ENCODE data around the gene EIF4B.

The EIF4B gene

DNA sequence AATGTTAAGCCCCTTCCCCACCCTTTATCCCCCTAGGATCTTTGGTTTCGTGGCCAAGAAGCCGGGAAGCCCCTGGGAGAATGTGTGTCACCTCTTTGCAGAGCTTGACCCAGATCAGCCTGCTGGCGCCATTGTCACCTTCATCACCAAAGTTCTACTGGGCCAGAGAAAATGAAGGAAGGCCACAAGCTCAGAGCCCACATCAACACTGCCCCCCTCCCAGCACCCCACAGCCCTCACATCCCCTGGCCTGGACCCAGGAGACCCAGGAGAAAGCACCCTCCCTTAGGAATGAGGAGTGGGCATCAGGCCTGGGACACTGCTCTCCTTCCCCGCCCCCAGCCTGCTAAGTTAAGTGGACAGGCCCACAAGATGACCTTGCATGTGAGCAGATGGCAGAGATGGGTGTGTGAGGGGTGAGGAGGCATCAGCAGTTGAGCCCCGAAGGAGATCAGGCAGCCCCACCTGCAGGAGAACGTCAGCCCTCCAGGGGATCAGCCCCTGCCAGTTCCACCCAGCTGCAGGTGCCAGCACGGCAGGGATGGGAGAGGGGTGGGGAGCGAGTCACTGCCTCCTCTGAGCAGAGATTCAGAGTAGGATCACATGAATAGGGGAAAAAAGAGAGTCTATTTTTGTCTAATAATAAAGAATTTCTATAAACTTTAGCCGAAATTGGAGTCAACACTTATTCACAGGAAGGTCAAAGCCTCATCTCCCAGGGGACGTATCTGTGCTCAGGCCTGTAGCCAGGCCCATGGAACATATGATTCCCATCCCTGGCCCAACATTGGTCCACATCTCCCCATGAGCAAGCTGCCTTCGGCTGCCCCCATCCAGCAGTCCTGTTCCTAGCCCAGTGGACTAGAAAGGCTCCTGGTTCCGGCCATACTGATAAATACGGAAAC is 57.7 kb downstream of the EIF4B start:
- no peak for ATAC-seq
- TF ChIP-seq ISL1 (CRISPR knock-in tag; IDR thresholded peaks at IDR 0.05): no peak
- TF ChIP-seq TCF4 (CRISPR knock-in tag; IDR thresholded peaks at IDR 0.05; ENCODE audit: borderline replicate concordance): no peak
- TF ChIP-seq, protein P1, sequence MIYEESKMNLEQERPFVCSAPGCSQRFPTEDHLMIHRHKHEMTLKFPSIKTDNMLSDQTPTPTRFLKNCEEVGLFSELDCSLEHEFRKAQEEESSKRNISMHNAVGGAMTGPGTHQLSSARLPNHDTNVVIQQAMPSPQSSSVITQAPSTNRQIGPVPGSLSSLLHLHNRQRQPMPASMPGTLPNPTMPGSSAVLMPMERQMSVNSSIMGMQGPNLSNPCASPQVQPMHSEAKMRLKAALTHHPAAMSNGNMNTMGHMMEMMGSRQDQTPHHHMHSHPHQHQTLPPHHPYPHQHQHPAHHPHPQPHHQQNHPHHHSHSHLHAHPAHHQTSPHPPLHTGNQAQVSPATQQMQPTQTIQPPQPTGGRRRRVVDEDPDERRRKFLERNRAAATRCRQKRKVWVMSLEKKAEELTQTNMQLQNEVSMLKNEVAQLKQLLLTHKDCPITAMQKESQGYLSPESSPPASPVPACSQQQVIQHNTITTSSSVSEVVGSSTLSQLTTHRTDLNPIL (CRISPR knock-in tag; IDR thresholded peaks at IDR 0.05; ENCODE audit: low read depth): no peak
- TF ChIP-seq ZFP3 (CRISPR knock-in tag; IDR thresholded peaks at IDR 0.05): no peak
- no peak for TF ChIP-seq PPARA (CRISPR knock-in tag; IDR thresholded peaks at IDR 0.05; ENCODE audit: borderline replicate concordance)

DNA sequence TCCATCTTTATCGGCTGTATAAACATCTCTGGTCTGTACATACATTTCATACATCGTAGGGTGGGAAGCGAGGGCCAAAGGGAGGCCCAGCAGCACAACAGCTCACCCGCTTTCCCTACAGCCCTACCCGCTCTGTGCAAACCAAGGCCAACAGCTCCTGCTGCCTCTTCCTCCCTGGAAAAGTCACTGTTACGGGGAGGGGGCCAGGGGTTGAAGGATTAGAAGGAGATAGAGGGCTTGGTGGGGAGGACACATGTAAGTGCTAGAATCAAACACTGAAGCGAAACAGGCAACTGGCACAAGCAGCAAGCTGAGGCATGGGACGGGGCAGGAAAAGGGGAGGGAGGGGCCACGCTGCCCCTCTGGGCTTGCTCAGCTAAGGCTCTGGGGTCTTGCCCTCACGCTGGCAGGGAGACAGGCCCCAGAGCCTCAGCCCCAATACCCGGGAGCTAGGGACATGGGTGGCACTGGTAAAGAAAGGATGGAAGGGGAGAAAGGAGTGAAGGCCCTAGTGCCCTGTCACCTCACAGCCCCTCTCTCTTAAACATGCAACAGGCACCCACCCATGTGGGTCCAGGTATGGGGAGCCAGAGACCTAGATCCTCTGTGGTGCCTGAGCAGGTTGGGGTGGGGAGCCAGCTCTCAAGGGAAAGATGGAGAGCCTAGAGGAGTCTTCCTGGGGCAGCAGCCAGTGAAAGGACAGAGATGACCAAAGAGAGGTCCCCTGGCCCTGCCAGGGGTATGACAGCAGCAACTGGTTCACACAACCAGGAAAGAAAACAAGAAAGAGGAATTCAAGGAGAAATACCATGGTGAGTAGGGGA is 58.6 kb downstream of the EIF4B start:
- ATAC-seq: no peak
- TF ChIP-seq PPARA (CRISPR knock-in tag; IDR thresholded peaks at IDR 0.05; ENCODE audit: borderline replicate concordance): no peak
- no peak; the same call in 1 of the 2 replicates for TF ChIP-seq RARB (CRISPR knock-in tag; IDR thresholded peaks at IDR 0.05)
- no peak for TF ChIP-seq ISL1 (CRISPR knock-in tag; IDR thresholded peaks at IDR 0.05)
- no peak for TF ChIP-seq ARNTL (CRISPR knock-in tag; IDR thresholded peaks at IDR 0.05; ENCODE audit: borderline replicate concordance, low read depth)
- TF ChIP-seq, protein P2, sequence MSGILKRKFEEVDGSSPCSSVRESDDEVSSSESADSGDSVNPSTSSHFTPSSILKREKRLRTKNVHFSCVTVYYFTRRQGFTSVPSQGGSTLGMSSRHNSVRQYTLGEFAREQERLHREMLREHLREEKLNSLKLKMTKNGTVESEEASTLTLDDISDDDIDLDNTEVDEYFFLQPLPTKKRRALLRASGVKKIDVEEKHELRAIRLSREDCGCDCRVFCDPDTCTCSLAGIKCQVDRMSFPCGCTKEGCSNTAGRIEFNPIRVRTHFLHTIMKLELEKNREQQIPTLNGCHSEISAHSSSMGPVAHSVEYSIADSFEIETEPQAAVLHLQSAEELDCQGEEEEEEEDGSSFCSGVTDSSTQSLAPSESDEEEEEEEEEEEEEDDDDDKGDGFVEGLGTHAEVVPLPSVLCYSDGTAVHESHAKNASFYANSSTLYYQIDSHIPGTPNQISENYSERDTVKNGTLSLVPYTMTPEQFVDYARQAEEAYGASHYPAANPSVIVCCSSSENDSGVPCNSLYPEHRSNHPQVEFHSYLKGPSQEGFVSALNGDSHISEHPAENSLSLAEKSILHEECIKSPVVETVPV (CRISPR knock-in tag; IDR thresholded peaks at IDR 0.05): no peak
- no peak for TF ChIP-seq BACH2 (CRISPR knock-in tag; IDR thresholded peaks at IDR 0.05; ENCODE audit: borderline replicate concordance)
- no peak for TF ChIP-seq ZFP30 (CRISPR knock-in tag; IDR thresholded peaks at IDR 0.05)
- no peak for TF ChIP-seq OSR1 (CRISPR knock-in tag; IDR thresholded peaks at IDR 0.05)
- TF ChIP-seq ZNF70 (CRISPR knock-in tag; IDR thresholded peaks at IDR 0.05): no peak
- TF ChIP-seq ZC3H10 (CRISPR knock-in tag; IDR thresholded peaks at IDR 0.05): no peak
- TF ChIP-seq GLIS3 (CRISPR knock-in tag; IDR thresholded peaks at IDR 0.05): no peak
- TF ChIP-seq ZNF565 (CRISPR knock-in tag; conservative IDR thresholded peaks at IDR 0.05; ENCODE audit: low read depth): no peak
- TF ChIP-seq, protein P3, sequence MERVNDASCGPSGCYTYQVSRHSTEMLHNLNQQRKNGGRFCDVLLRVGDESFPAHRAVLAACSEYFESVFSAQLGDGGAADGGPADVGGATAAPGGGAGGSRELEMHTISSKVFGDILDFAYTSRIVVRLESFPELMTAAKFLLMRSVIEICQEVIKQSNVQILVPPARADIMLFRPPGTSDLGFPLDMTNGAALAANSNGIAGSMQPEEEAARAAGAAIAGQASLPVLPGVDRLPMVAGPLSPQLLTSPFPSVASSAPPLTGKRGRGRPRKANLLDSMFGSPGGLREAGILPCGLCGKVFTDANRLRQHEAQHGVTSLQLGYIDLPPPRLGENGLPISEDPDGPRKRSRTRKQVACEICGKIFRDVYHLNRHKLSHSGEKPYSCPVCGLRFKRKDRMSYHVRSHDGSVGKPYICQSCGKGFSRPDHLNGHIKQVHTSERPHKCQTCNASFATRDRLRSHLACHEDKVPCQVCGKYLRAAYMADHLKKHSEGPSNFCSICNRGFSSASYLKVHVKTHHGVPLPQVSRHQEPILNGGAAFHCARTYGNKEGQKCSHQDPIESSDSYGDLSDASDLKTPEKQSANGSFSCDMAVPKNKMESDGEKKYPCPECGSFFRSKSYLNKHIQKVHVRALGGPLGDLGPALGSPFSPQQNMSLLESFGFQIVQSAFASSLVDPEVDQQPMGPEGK (CRISPR knock-in tag; IDR thresholded peaks at IDR 0.05; ENCODE audit: borderline replicate concordance): no peak
- TF ChIP-seq TCF4 (CRISPR knock-in tag; IDR thresholded peaks at IDR 0.05; ENCODE audit: borderline replicate concordance): no peak
- TF ChIP-seq ZFP3 (CRISPR knock-in tag; IDR thresholded peaks at IDR 0.05): no peak
- TF ChIP-seq, protein P4, sequence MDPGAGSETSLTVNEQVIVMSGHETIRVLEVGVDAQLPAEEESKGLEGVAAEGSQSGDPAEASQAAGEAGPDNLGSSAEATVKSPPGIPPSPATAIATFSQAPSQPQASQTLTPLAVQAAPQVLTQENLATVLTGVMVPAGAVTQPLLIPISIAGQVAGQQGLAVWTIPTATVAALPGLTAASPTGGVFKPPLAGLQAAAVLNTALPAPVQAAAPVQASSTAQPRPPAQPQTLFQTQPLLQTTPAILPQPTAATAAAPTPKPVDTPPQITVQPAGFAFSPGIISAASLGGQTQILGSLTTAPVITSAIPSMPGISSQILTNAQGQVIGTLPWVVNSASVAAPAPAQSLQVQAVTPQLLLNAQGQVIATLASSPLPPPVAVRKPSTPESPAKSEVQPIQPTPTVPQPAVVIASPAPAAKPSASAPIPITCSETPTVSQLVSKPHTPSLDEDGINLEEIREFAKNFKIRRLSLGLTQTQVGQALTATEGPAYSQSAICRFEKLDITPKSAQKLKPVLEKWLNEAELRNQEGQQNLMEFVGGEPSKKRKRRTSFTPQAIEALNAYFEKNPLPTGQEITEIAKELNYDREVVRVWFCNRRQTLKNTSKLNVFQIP (CRISPR knock-in tag; IDR thresholded peaks at IDR 0.05; ENCODE audit: borderline replicate concordance, low read depth): no peak
- no peak for TF ChIP-seq TOX (CRISPR knock-in tag; IDR thresholded peaks at IDR 0.05; ENCODE audit: borderline replicate concordance)
- TF ChIP-seq, protein P5, sequence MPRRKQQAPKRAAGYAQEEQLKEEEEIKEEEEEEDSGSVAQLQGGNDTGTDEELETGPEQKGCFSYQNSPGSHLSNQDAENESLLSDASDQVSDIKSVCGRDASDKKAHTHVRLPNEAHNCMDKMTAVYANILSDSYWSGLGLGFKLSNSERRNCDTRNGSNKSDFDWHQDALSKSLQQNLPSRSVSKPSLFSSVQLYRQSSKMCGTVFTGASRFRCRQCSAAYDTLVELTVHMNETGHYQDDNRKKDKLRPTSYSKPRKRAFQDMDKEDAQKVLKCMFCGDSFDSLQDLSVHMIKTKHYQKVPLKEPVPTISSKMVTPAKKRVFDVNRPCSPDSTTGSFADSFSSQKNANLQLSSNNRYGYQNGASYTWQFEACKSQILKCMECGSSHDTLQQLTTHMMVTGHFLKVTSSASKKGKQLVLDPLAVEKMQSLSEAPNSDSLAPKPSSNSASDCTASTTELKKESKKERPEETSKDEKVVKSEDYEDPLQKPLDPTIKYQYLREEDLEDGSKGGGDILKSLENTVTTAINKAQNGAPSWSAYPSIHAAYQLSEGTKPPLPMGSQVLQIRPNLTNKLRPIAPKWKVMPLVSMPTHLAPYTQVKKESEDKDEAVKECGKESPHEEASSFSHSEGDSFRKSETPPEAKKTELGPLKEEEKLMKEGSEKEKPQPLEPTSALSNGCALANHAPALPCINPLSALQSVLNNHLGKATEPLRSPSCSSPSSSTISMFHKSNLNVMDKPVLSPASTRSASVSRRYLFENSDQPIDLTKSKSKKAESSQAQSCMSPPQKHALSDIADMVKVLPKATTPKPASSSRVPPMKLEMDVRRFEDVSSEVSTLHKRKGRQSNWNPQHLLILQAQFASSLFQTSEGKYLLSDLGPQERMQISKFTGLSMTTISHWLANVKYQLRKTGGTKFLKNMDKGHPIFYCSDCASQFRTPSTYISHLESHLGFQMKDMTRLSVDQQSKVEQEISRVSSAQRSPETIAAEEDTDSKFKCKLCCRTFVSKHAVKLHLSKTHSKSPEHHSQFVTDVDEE (CRISPR knock-in tag; IDR thresholded peaks at IDR 0.05): no peak
- no peak for TF ChIP-seq SNAI2 (CRISPR knock-in tag; IDR thresholded peaks at IDR 0.05)
- TF ChIP-seq CSDC2 (CRISPR knock-in tag; IDR thresholded peaks at IDR 0.05): no peak

Measured in SK-N-SH treated with all-trans-retinoic acid at 6 μM for 48 hours (cell line).